ENCODE measurements around the gene VAMP8. TPM values are rescaled to one million over a fixed set of nuclear protein-coding genes. Genes with fewer than 3 reads are reported as not detected.

VAMP8 gene
- total and polyA plus RNA-seq, 2 of the 8 experiments (the other 6 are each of a cell fraction or from before 2014, with no cell fraction given), result 34.4 to 69.7 TPM

DNA sequence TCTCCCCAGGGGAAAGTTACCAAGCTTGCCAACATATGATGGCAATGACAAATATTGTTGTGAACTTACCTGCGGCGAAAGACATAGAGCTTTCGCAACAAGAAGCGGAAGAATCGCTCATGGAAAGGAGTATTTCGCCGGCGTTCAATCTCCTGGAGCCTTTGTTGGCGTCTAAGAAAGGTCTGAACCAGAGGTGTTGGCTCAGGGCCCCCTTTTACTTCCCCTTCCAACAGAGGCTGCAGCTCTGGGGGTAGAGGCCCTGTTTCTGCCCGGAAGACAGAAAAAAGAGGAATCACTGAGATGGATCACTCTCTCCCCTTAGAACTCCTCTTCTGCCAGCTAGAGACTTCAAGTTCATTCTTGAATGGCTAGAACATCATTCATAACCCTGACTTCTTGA, 26.9 kb upstream of the VAMP8 start:
- H3K9ac ChIP-seq (replicated peaks in 1 of 4; ENCODE audit: extremely low read depth in 1 of 4, low read depth in 3 of 4, low read length in 3 of 4), result no peak overlapping the region
- H3K23me2 ChIP-seq (ENCODE audit: low read depth, low read length), result no peaks in the 10 kb centered on the region
- H3K27ac ChIP-seq (ENCODE audit: low read depth, low read length), result no peak overlapping the region
- H3K4ac ChIP-seq (replicated peaks; ENCODE audit: insufficient read length, low read depth, low read length), result no peak overlapping the region
- peaks cover 1 to 2% of the 10 kb centered on the region in 2 experiments for H4K20me1 ChIP-seq (replicated peaks in 1 of 2; ENCODE audit: control insufficient read depth in 1 of 2, insufficient read depth in 2 of 2, low read length in 2 of 2)
- no peak overlapping the region for H2AK5ac ChIP-seq (ENCODE audit: low read depth, low read length)
- peaks cover 0 to 2% (median 0%) of the 10 kb centered on the region in 4 experiments; a peak in 1 of 7 replicates for H3K4me1 ChIP-seq (replicated peaks in 1 of 4; ENCODE audit: control insufficient read depth in 3 of 4, insufficient read depth in 4 of 4, low read length in 3 of 4)
- no peak overlapping the region for H3K4me2 ChIP-seq (ENCODE audit: insufficient read depth in 1 of 2, low read depth in 2 of 2, low read length in 2 of 2)
- no peak overlapping the region for H4K5ac ChIP-seq (ENCODE audit: insufficient read length, low read depth, low read length)
- WGBS, 2 experiments (ENCODE audit: extremely low coverage in 1 of 2, insufficient coverage in 1 of 2, insufficient read length in 1 of 2, insufficient replicate concordance in 2 of 2, low coverage in 1 of 2, low lambda C conversion rate in 2 of 2, missing lambda C conversion rate in 1 of 2), result 94% methylated on average over 10 of the region's 10 CpGs; no CpG with 5 or more reads in 1 of the 2 experiments
- POLR2A ChIA-PET (ENCODE audit: partially characterized antibody), result interaction anchor here (0.9 to 38.6 kb wide), 8 partner anchors 8 to 223 kb away, joined by 3 to 1889 read pairs (median 204); partner anchors contain the start of genes C2orf68, CAPG, ELMOD3 and GGCX
- no peak overlapping the region for H2BK120ac ChIP-seq (replicated peaks; ENCODE audit: low read depth, low read length)
- H2BK20ac ChIP-seq (ENCODE audit: low read length), result no peak overlapping the region
- no peak overlapping the region for H4K8ac ChIP-seq (ENCODE audit: extremely low read depth, insufficient read depth, low read length)
- no peak overlapping the region for H3K18ac ChIP-seq (ENCODE audit: extremely low read depth, low read length)
- peaks cover 21 to 45% (median 35%) of the 10 kb centered on the region in 4 experiments for H3K36me3 ChIP-seq (ENCODE audit: control insufficient read depth in 2 of 4, insufficient read depth in 4 of 4, low read length in 3 of 4)
- no peaks in the 10 kb centered on the region for H3K9me3 ChIP-seq (ENCODE audit: insufficient read depth in 2 of 2, low read depth in 1 of 2, low read length in 1 of 2)
- H3K14ac ChIP-seq (ENCODE audit: insufficient read length), result no peak overlapping the region
- no peak overlapping the region for H2BK15ac ChIP-seq (ENCODE audit: low read length)
- CTCF ChIA-PET (ENCODE audit: partially characterized antibody), result interaction anchor here (0.6 to 10.1 kb wide), 24 partner anchors 10 to 204 kb away, joined by 3 to 259 read pairs (median 4); partner anchors contain the start of genes ELMOD3, GGCX, MAT2A and RETSAT
- H3K79me2 ChIP-seq (ENCODE audit: control insufficient read depth in 1 of 2, insufficient read depth in 2 of 2, low read length in 2 of 2), result no peaks in the 10 kb centered on the region
- no peak overlapping the region for H2AFZ ChIP-seq (ENCODE audit: low read length)
- DNase-seq (ENCODE audit: low read depth in 1 of 2, low spot score in 2 of 2), result no peak
- H2BK5ac ChIP-seq (ENCODE audit: low read depth, low read length), result no peak overlapping the region
- no peak overlapping the region for H3K23ac ChIP-seq (ENCODE audit: insufficient read length)
- H2BK12ac ChIP-seq (ENCODE audit: low read depth, low read length), result no peak overlapping the region
- no peak overlapping the region for H3K4me3 ChIP-seq (ENCODE audit: extremely low read depth in 1 of 4, insufficient read depth in 2 of 4, low read depth in 3 of 4, low read length in 4 of 4)
- H3K27me3 ChIP-seq (replicated peaks in 1 of 4; ENCODE audit: control insufficient read depth in 3 of 4, extremely low read depth in 1 of 4, insufficient read depth in 3 of 4, low read length in 3 of 4), result no peaks in the 10 kb centered on the region
- no peak for FAIRE-seq
- H3K56ac ChIP-seq (replicated peaks; ENCODE audit: insufficient read length, low read depth, low read length), result no peak overlapping the region
- no peaks in the 10 kb centered on the region for H3K79me1 ChIP-seq (ENCODE audit: low read depth, low read length)
- H4K91ac ChIP-seq (replicated peaks; ENCODE audit: insufficient read length, low read length), result no peak overlapping the region
- TF ChIP-seq RFX5 (IDR thresholded peaks at IDR 0.05; ENCODE audit: borderline replicate concordance, low read depth, low read length), result no peak

Measured in H1 (cell line).